NCI-H82 treated with DMSO at 0.1 percent for 48 hours (cell line): ENCODE results near the gene CAP1.

Experiments
- DNase-seq: peaks from one replicate; lab custom pipeline; 2025; ENCODE audit not compliant: unreplicated experiment; lab: John Stamatoyannopoulos, UW

Gene CAP1

GRCh38 chr1:40094466-40095110, 54.1 kb downstream of the CAP1 start:
- DNase-seq: no peak

GRCh38 chr1:40095806-40096205, 55.3 kb downstream of the CAP1 start:
- no peak for DNase-seq

GRCh38 chr1:40096646-40096976, 56.1 kb downstream of the CAP1 start:
- no peak for DNase-seq

GRCh38 chr1:40096977-40097782, 56.7 kb downstream of the CAP1 start, which contains the start of gene PPT1:
Gene PPT1, minus strand, starts transcription at chr1:40097252. Its CDS starts 14 bp downstream, at chr1:40097238.
- peak; percentile 36 for DNase-seq

- no peak for DNase-seq
Observed at GRCh38 chr1:40102038-40102437, 61.5 kb downstream of the CAP1 start.

- no peak for DNase-seq
Observed at GRCh38 chr1:40102896-40103295, 62.4 kb downstream of the CAP1 start.

- DNase-seq: no peak
Observed at GRCh38 chr1:40105028-40105427, 64.5 kb downstream of the CAP1 start.

- DNase-seq: no peak
Observed at GRCh38 chr1:40107290-40107959, 66.9 kb downstream of the CAP1 start.

- no peak for DNase-seq
Observed at GRCh38 chr1:40110389-40110788, 69.9 kb downstream of the CAP1 start.

- no peak for DNase-seq
Observed at GRCh38 chr1:40114400-40114799, 73.9 kb downstream of the CAP1 start.

- no peak for DNase-seq
Observed at GRCh38 chr1:40120128-40120527, 79.6 kb downstream of the CAP1 start.
